Measurements from ENCODE around the gene FATE1. TPM values are rescaled to one million over a fixed set of nuclear protein-coding genes. Genes with fewer than 3 reads are reported as not detected.

The FATE1 gene
- polyA plus RNA-seq, 3 donors: 0.16 TPM; not detected in 2

DNA sequence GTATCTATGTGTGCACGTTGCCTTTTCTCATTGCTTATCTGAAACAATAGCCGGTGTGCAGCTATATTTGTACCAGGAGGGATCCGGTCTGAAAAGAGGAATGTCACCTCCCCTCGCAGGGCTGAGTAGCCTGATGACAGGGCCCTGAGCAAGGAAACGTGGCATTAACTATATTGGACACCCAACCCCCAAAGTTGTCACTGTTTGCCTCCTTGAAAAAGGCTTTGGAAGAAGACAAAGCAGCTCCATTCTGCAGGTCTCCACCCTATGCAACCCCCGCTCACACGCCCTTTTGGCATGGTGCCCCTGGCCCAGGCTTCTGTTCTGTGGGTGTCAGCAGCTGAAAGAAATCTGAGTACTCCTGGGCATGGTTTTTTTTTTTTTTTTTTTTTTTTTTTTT is 12.3 kb upstream of the FATE1 start:
- no peak for DNase-seq

DNA sequence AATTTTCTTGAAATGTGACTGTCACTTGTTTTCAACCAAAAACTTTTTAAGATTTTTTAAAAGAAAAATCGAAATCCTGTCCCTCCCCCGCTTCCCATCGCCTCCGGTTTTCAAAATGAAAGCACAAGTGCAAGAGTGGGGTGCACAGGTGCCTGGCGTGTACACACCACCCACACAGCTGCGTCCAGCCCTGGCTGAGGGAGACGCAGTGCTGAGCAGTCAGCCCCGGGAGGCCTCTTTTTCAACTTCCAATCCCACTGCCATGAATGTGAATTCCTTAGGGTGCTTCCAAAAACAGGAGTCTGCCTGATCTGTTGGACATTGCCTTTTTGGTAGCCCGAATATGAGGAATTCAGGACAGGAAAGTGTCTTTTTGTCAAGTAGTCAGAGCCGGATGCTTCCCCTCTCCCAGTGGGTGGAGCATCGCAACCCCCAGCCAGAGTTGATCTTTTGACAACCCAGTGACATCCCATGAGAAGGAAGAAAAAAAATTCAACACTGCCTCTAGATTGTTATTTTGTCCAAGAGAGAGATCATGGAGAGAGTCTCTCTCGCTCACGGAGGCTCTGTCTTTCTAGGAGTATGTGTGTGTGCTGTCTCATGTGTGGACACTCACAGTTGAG is 11.7 kb upstream of the FATE1 start:
- no peak for DNase-seq

GRCh38 chrX:151708821-151709220 is 7.0 kb upstream of the FATE1 start:
- DNase-seq: no peak

DNA sequence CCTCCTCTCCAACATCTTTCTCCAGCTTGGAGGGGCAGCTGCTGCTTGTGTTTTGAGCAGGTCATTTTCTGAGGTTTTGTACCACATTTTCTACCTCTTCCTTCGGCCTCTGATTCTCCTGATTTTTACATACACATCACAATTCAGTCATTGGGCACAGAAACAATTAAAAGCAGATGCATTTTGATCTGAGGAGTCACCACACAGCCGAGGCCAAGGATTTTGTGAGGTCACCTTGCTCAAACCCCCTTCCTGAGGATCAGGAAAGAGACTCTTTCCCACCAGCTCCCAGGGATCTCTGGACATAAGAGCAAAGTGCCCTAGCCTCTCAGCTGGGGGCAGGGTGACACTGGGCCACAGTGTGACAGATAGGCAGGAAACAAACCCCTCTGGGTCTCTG is 5.4 kb upstream of the FATE1 start:
- no peak for DNase-seq

GRCh38 chrX:151711154-151711553 is 4.7 kb upstream of the FATE1 start:
- no peak for DNase-seq

DNA sequence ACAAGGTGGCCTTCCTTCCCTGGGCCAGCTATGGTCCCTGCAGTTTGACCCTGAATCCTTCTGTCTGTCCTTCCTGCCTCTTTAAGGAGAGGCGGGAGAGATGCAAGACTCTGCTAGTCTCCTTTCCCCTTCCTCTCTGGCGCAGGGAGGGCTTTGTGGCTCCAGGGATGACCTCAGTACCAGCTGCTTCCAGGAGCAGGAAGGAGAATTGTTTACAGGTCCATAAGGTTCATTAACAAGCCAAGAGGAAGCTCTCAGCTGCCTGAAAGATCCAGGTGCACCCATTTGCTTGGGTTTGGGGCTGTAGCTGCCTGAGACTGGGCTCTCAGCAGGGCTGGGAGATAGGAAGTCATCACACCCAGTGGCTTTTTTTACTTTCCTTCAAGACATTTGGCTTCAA is 4.0 kb upstream of the FATE1 start:
- no peak for DNase-seq

GRCh38 chrX:151712253-151712652 is 3.6 kb upstream of the FATE1 start:
- DNase-seq: no peak

- DNase-seq: no peak
Measured at GRCh38 chrX:151713849-151714248, 2.0 kb upstream of the FATE1 start.

DNA sequence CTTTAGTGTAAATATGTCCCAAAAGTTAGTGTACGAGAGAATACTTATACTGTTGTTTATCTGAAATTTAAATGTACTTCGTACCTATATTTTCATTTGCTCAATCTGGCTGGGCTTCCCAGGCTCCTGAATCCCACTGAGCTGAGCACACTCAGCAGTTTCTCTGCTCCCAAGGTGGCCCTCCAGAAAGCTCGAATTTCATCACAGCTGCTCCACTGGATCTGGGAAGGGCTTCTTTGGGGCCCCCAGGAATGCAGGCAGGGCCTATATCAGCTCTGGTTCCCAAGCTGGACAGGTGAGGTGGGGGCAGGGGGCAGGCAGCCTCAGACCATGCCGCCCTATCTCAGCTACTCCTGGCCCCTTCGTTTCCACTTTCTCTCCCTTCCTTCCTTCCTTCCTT is 1.5 kb upstream of the FATE1 start:
- DNase-seq: no peak

GRCh38 chrX:151722241-151722846 is 6.5 kb downstream of the FATE1 start:
- peak; percentile 31 for DNase-seq

DNA sequence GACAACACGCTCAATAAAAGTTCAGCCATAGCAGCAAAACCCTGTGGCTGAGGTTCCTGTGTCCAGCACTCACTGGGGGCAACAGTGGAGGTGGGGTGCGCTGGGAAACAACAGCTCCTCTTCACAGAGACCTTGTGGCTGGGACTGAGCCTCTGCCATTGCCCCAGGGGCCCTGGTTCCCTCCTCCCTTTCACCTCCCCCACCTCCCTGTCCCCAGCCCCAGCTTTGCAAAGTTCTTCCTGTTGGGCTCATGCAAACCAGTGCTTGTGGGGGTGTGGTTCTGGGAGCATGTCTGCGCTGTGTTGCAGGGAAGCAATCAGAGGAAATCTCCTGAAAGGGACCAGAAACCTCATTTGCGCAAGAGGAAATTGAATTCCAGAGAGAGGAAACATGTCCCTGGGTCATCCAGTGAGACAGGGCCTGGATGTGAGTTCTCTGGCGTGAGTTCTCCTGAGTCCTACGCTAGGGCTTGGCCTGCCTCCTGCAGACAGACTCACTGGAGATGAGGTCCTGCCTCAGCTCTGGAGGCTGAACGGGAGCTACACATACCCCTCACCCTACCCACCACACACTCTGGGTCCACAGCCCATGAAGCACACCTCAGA is 7.4 kb downstream of the FATE1 start:
- no peak for DNase-seq

DNA sequence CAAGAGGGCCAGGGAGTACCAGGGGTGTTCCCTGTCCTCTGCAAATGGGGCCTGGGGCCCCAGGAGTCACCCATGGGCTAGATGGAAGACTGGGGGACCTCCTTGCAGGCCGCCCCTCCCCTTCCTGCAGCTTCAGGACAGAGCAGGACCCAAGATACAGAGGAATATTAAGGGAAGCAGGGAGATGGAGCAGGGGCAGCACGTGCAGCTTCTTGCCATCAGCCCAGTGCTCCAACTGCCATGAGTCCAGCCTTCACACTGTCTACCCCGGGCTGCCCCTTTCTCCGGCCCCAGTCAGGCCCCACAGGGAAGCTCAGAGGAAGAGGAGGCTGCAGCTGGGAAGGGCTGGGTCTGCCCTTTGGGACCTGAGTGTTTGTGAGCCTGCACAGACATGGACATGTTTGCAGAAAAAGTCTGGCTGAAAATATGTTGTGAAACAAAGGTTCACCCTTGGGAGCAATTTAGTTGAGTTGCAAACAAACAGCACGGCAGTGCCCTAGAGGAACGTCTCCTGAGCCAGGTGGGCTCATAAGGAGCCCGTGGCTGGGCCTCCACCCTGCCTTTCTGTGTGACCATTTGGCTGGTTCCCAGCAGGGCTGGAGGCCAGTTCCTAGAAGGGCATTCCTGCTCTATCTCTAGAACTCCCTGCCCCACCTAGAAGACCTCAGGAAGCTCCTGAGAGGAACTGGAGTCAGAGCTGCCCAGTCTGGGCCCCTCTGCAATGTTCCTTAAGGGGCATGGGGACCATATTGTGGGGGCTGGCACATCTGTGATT is 8.9 kb downstream of the FATE1 start:
- DNase-seq: no peak

- DNase-seq: no peak
Measured at GRCh38 chrX:151725338-151725614, 9.4 kb downstream of the FATE1 start.

GRCh38 chrX:151726751-151727150 is 10.9 kb downstream of the FATE1 start:
- DNase-seq: no peak

GRCh38 chrX:151727346-151727745 is 11.5 kb downstream of the FATE1 start:
- DNase-seq: no peak

DNA sequence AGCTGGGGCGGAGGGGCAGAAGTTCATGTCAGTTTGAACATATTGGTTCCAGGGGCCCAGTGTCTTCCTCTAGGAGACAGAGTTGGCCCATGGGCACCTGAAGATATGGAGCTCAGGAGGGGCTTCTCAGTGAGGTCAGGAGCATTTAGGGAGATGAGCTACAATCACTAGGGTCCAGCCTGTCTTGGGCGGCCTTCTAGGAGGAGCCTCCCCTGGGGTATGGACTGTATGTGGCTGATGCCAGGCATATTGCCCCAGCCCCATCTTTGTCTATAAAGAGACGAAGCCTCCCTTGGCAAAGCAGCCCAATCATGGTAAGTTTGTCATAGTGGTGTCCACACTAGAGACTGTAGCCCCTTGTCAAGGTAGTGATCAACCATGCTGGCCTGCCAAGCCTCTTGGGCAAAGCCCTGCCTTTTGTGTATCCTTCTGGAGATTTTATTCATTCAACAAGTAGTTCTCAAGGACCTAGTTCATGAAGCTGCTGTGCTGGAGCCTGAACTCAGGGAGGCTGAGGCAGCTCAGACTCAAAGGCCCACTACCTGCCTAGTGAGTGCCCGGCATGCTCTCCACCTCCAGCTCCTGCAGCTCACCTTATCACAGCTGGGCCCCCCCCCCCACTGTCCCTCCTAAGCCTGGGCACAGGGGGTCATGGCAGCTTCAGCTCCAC is 13.4 kb downstream of the FATE1 start:
- no peak for DNase-seq

DNA sequence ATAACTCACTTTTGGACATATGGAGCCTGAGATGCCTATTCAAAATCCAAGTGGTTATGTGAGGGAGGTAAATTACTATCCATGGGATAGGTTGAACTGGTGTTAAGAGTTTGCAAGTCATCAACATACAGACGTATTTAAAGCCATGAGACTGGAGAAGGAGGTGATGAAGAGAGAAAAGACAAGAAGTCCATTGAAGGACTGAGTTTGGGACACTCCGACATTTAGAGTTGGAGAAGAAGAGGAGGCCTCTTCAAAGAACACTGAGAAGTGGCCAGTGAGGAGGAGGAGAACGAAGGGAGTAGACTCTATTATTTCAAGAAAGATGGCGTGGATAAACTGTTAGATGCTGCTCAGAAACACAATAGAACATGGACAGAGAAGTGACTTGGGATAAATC is 18.6 kb downstream of the FATE1 start, which contains the start of gene CNGA2:
Gene CNGA2 (plus strand): TSS at position 301 of the 400 bp plus-strand sequence. CDS start 3,738 bp downstream, outside the sequence.
- DNase-seq: no peak

- no peak for DNase-seq
Measured at GRCh38 chrX:151735219-151735618, 19.4 kb downstream of the FATE1 start.

DNA sequence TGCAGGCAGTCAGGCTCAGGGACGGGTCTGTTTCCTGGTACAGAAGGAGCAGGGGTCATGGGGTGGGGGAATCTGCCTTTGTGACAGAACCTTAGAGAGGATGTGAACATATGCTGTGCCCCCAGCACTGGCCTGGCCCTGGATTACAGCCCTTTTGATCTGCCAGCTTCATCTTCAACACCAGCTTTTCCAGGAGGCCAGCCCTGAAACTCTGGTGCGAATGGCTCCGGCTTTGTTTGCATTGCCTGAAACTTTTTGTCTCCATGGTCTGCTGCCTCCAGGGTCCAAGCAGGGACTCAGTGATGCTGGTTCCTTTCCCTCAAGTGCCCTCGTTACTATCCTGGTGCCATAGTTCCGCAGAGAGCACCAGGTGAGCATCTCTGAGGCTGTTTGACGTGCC is 20.9 kb downstream of the FATE1 start:
- no peak for DNase-seq

GRCh38 chrX:151737494-151737893 is 21.7 kb downstream of the FATE1 start:
- no peak for DNase-seq

- no peak for DNase-seq
Measured at GRCh38 chrX:151738751-151739150, 22.9 kb downstream of the FATE1 start.

DNA sequence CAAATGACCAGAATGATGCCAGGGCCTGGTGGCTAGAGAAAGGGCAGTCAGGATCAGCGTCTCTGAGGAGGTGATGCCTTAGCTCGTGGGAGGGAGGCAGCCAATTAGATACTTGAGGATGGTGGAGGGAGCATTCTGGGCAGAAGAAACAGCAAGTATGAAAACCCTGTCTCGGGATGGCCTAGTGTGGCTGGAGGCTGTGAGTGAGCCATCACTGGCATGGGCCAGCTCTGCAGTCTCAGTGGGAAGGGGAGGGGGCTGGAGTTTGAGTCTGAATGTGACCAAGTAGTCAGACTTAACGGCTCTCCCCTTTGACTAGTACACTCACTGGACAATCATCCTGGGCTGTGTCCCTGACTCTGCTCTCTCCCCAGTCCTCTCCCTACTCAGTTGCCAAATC is 25.8 kb downstream of the FATE1 start:
- DNase-seq: no peak

- no peak for DNase-seq
Measured at GRCh38 chrX:151742311-151742710, 26.5 kb downstream of the FATE1 start.
